Stimulated activated CD4-positive, alpha-beta T cell treated with anti-CD3 and anti-CD28 coated beads, Interleukin-15, amount 100 ng/mL, for 1 hour (primary cell): ENCODE measurements around the gene RHOXF1.
"Not testable (repeated sequence)": the region's sequence is repeated elsewhere in the genome, so short reads cannot be mapped to it uniquely, and the experiment has no call there.

Experiments
- DNase-seq, 2 donors: peaks; one replicate each; pipeline ENCODE4 v3.0.0-alpha.2; 2020; ENCODE audit warnings: low read depth in 1 of 2, low spot score in 1 of 2

Gene RHOXF1, protein sequence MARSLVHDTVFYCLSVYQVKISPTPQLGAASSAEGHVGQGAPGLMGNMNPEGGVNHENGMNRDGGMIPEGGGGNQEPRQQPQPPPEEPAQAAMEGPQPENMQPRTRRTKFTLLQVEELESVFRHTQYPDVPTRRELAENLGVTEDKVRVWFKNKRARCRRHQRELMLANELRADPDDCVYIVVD

DNA sequence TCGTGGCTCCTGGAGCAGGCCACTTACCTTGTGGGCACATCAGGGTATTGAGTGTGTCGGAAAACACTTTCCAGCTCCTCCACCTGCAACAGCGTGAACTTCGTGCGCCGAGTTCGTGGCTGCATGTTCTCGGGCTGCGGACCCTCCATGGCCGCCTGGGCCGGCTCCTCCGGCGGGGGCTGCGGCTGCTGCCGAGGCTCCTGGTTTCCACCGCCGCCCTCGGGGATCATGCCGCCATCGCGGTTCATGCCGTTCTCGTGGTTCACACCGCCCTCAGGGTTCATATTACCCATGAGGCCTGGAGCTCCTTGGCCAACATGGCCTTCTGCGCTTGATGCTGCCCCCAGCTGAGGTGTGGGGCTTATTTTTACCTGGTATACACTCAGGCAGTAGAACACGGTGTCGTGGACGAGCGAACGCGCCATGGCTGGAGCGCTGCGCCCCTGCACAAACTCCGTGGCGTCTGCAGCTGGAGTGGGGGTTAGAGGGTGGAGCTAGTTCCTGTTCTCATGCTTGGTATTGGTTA is at the start of gene RHOXF1:
Gene RHOXF1, minus strand, starts transcription at position 476 of the 526 bp plus-strand sequence. Its CDS starts 51 bp downstream, at position 425.
- no peak for DNase-seq

DNA sequence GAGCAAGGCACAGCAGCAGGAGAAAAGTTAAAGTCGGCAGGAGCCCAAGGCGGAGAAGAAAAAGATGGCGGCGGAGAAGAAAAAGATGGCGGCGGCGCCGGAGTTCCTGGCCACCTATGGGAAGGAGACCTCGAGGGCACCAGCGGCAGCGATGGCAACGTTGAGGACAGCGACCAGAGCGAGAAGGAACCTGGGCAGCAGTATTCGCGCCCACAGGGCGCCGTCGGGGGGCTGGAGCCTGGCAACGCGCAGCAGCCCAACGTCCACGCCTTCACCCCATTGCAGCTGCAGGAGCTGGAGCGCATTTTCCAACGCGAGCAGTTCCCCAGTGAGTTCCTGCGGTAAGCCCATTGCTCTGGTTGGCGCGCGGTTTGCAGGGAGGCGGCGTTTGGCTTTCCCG is 43.4 kb upstream of the RHOXF1 start:
- not testable (repeated sequence) for DNase-seq

DNA sequence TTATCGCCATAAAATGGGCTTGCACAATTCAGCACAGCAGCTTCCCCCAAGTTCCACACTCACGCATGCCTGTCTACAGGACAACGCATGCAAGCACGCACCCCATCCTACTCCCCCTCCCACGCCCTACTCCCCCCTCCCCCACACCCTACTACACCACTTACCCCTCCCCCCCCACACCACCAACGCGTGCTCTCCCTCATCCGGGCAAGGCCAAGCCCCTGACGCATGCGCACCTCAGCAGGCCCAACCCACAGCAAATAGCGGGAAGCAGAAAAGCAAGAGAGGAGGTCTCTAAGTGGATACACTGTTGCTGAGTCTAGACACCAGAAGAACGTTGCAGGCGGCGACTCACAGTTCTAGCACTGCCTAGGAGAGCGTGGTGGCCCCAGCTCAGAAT is 42.6 kb upstream of the RHOXF1 start, which contains the start of gene RHOXF2:
Gene RHOXF2, plus strand, starts transcription at position 301 of the 400 bp plus-strand sequence. CDS start 138 bp downstream, outside the sequence.
- not testable (repeated sequence) for DNase-seq

DNA sequence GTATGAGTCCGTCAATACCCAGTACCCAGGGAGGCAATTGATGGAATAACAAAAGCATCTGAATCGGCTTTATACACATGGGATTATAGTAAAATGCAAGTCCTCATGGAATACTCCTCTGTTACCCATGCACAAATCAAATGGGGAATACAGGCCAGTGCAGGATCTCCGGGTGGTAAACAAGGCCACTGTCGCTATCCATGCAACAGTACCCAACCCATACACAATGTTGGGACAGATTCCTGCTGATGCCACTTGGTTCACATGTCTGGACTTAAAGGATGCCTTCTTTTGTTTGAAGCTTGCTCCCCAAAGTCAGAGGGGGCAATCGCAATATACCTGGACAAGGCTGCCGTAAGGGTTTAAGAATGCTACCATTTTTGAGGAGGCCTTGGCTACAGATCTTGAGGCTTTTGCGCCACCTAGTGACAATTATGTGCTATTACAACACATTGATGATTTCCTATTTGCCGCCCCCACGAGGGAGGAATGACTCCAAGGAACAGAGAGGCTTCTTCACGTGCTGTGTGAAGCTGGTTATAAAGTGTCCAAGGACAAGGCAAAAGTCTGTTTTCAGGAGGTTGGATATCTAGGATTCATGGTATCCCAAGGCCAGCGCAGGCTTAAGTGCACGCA is 34.5 kb upstream of the RHOXF1 start:
- not testable (repeated sequence) for DNase-seq

DNA sequence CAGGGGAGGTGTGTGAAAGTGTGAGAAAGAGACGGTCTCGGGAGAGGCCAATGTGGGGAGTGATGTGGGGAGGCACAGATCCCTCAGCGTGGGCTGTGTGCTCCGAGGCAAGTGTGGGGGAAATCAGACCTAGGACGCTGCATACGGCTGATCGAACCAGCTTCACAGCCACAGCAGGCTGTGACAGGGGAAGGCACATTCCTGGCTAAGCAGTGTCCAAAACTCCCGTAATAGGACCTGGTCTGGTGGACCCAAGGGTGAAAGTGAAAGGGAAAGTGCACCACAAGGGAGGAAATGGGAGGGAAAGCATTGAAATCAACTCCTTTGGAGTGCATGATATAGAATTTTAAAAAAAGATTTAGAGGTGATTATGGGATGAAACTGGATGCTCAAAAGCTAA is 31.8 kb upstream of the RHOXF1 start:
- DNase-seq: no peak

GRCh38 chrX:120146323-120146722 is 30.6 kb upstream of the RHOXF1 start:
- not testable (repeated sequence) for DNase-seq

DNA sequence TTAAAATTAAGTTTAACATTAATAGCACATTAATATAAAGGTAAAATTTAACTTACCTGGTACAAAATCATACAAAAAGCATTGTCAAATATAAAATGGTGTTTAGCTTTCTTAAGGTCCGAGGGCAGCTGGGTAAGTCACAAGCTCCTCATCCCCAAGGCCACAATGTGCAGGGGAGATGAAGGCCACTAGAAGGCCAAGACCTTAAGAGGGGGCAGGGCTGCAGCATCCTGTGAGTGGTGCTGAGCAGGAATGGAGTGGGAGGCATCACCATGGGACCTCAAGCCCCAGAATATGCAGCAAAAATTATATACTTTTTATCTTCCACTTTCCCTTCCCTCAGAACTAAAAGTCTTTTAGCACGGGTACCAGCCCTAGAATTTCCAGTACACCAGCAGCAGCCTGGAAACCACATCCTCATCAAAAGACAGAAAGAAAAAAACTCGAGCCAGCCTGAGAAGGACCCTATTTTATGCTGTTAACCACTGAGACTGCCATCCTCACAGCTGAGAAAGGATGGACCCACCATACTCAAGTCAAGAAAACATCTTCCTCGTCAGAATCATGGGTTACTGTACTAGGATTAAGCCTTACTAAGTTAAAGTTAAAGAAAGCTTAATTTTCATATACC is 29.7 kb upstream of the RHOXF1 start:
- DNase-seq: no peak

DNA sequence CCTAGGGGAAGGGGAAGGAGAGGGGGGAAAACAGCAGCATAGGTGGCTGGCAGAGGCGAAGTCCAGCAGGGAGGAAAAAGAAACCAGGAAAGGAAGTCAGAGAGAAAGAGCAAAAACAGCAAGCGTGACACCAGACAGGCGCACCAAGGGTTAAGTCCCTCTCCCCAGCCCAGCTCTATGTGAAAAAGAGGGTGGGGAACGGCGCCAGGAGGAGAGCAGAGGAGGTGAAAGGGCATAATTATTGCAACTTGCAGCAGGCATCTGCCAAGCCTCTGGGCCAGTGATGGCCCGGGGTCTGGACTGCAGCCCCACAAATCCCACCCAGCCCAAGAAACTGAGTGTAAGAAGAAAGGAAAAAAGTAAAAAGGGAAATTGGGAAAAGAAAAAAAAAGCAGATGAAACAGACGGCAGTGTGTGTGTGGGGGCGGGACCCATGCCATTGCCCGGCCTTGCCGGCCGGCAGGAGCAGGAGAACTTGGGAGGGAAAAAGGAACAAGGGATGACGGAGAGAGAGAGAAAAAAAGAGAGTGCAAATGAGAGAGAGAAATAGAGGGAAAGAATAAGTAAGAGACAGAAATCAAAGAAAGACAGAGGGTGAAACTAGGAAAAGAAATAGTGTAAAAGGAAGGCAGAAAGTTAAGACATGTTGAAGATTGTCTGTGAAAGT is 28.6 kb upstream of the RHOXF1 start:
- no peak for DNase-seq

DNA sequence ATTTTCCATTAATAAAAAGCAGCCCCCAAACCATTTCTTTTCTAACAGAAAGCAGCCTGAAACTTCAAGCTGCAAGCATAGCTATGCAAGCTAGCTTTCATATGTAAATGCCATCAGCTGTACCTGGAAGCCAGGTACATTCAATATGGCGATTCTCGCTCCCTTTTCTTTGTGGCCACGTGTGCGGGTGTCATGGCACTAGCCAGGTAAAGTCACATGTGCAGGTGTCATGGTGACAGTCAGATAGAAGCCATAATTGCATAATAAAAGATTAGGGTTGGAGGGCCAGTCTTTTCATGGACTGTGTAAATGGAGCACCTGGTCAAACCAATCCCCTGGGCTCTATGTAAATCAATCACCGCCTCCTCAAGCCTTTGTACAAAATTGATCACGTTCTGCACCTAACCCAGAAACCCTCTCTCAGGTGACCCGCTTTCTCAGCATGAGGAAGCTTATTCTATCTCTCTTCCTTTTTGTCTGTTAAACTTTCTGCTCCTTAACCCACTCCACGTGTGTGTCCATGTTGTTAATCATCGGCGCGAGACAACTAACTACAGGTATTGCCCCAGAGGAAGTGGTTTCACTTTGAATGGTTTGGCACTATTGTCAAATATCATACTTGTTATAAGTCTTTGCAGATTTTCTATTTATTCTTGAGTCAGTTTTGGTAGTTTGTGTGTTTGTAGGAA is 24.7 kb upstream of the RHOXF1 start:
- DNase-seq: no peak

DNA sequence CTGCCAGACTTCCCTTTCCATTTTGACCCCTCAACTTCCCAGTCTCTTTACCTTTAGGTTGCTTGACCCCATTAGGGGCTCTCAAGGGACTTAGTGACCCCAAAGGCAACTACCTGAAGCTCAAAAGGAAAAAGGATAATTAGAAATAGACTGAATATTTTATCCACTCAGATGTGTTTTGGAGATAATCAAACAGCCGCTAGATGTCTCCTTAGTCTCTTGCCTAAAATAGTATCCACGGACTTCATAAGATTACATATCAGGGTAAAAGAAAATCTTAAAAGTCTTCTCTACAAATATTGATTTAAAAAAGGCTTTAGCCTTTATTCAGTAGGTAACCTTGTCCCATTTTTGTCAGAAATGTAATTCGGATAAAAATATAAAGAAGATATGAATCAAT is 21.7 kb upstream of the RHOXF1 start:
- no peak for DNase-seq

GRCh38 chrX:120136840-120137239 is 21.1 kb upstream of the RHOXF1 start:
- no peak for DNase-seq

DNA sequence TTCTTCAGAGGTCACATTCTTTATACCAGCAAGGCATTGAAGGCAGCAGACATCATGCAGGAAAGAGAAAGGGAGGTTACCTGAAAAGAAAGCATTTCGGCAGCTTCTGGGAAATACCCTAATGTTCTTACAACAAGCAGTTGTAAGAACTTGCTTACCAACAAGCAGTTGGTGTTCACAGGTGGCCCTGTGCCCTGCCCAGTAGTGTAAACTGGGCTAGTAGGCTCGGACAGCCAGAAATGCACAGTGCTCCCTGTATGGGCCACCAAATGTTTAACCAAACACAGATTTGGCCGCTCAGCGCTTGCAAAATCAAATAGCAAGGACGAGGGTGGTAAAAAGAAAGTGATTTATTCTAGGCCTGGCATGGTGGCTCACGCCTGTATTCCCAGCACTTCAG is 20.4 kb upstream of the RHOXF1 start:
- DNase-seq: no peak

DNA sequence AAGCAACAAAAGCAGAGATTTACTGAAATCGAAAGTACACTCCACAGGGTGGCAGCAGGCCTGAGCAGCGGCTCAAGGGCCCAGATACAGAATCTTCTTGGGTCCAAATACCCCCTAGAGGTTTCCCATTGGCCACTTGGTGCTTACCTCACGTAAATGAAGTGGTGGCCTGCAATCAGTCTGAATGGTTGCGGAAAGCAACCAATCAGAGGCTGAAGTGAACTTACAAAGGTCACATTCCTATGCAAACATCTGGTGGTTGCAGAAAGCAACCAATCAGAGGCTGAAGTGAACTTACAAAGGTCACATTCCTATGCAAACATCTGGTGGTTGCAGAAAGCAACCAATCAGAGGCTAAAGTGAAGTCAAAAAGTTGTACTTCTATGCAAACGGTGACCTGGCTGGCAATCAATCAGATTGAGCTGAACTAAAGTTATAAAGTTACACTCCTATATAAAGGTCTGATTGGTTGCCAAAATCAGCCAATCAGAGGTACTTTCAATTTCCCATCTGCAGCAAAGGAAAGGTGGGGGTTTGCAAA is 12.7 kb upstream of the RHOXF1 start:
- DNase-seq: not testable (repeated sequence)

GRCh38 chrX:120125444-120125843 is 9.7 kb upstream of the RHOXF1 start:
- DNase-seq: no peak

- no peak for DNase-seq
Observed at GRCh38 chrX:120120223-120120622, 4.5 kb upstream of the RHOXF1 start.

DNA sequence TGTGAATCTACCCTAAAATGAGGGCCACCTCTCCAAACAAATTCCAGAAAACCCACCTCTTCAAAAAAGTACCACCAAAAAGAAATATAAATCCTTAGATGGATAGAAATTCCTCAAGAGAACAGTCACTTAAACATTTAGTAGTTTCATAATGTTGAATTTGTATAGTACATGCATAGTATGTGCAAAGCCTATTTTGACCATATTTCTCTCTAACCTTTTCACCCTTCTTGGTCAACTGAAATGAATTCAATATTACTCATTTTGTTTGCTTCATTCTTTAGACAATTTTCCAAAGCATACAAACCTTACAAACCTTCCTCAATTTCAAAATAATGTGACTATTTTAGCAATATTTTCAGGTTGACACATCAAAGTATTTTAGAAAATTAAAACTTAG is 4.1 kb downstream of the RHOXF1 start:
- no peak for DNase-seq

GRCh38 chrX:120109378-120109777 is 6.3 kb downstream of the RHOXF1 start:
- DNase-seq: no peak

DNA sequence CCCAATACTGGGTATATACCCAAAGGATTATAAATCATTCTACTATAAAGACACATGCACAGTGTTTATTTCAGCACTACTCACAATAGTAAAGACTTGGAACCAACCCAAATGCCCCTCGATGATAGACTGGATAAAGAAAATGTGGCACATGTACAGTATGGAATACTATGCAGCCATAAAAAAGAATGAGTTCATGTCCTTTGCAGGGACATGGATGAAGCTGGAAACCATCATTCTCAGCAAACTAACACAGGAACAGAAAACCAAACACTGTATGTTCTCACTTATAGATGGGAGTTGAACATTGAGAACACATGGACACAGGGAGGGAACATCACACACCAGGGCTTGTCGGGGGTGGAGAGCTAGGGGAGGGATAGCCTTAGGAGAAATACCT is 11.0 kb downstream of the RHOXF1 start:
- not testable (repeated sequence) for DNase-seq

DNA sequence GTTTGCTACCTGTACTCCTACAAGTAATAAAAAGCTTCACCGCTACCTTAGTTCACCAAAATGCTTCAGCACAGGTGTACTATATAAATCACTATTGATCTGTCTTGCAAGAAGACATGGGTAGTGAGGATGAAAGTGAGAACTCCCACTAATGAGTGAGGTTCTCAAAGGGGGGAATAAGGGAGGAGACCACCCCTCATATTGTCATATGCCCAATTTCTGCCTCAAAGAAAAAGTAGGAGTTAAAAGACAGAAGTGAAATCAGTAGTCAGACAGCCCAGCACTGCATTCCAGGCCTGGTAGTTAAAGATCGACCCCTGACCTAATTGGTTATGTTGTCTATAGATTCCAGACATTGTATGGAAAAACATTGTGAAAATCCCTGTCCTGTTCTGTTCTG is 14.7 kb downstream of the RHOXF1 start:
- DNase-seq: not testable (repeated sequence)

DNA sequence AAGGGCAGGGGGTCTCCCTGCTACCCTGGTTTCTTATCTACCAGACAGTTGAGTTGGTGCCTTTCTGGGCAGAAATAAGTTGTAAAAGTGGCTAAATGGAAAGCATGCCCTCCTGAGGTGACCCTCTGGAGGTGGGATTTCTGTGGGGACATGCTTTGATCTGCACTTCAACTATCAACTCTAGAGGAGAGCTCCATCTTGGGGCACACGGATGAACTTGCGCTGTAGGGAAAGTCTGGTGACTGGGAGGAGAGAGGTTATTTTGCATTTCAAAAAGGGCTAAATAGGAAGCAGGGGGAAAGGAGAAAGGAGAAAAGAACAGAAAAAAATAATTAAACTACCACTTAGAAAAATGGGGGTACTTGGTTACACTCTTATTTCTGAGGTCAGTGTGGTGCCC is 25.5 kb downstream of the RHOXF1 start:
- no peak for DNase-seq
